MCF 10A (cell line): ENCODE measurements around the gene SREBF2. TPM values are rescaled to one million over a fixed set of nuclear protein-coding genes. Genes with fewer than 3 reads are reported as not detected.

ENCODE experiments used
- BruUV-seq: library from RNA; stranded (reverse); fragments of 400-500 nt; replicated peaks from 2 replicates; lab custom pipeline; 2021; lab: Mats Ljungman, UMichigan
- CTCF ChIA-PET: fragments of 300-600 bp; sonication (Branson Sonifier 250); formaldehyde crosslinking; extraction: SDS; loops from one replicate; lab custom pipeline; 2021; ENCODE audit warnings: antibody characterized with exemption, inconsistent platforms; lab: Yijun Ruan, JAX
- POLR2A ChIA-PET: fragments of 300-600, 350-650 bp; sonication (Branson Sonifier 250); formaldehyde crosslinking; extraction: SDS; loops from one replicate; lab custom pipeline; 2020; ENCODE audit warnings: antibody characterized with exemption, inconsistent platforms; lab: Yijun Ruan, JAX
- DNase-seq: peaks from one replicate; pipeline ENCODE4 v3.0.0-alpha.2; 2018; ENCODE audit not compliant: unreplicated experiment
- H3K27ac Mint-ChIP-seq: one replicate; pipeline ENCODE4 v1.8.0; 2022; ENCODE audit warnings: mild to moderate bottlenecking, low read depth, mixed read lengths; ENCODE audit not compliant: unreplicated experiment
- H3K27me3 Mint-ChIP-seq: one replicate; pipeline ENCODE4 v1.8.0; 2022; ENCODE audit warnings: mixed read lengths; ENCODE audit not compliant: insufficient read depth, unreplicated experiment
- H3K36me3 Mint-ChIP-seq: one replicate; pipeline ENCODE4 v1.8.0; 2022; ENCODE audit warnings: mild to moderate bottlenecking, moderate library complexity, mixed read lengths; ENCODE audit not compliant: insufficient read depth, unreplicated experiment
- H3K4me1 Mint-ChIP-seq: one replicate; pipeline ENCODE4 v1.8.0; 2022; ENCODE audit warnings: mixed read lengths; ENCODE audit not compliant: insufficient read depth, unreplicated experiment
- H3K4me3 Mint-ChIP-seq: one replicate; pipeline ENCODE4 v1.8.0; 2022; ENCODE audit warnings: mild to moderate bottlenecking, moderate library complexity, mixed read lengths; ENCODE audit not compliant: unreplicated experiment
- H3K9me3 Mint-ChIP-seq: one replicate; pipeline ENCODE4 v1.8.0; 2022; ENCODE audit warnings: mixed read lengths; ENCODE audit not compliant: unreplicated experiment
- CTCF ChIP-seq: fragments of 200-600 bp; IDR thresholded peaks from one replicate; pipeline ENCODE4 v1.8.0; 2022; ENCODE audit warnings: antibody characterized with exemption, mild to moderate bottlenecking; ENCODE audit not compliant: unreplicated experiment
- intact Hi-C: fragments of 100-400 bp; cut with micrococcal nuclease; formaldehyde crosslinking; loops from 2 replicates; pipeline ENCODE4 v1.14.1; 2022
- total RNA-seq: library from RNA; stranded (reverse); gene quantifications from 2 replicates; pipeline ENCODE4 v1.2.3, GENCODE V29; 2022

Gene SREBF2
- total RNA-seq, 1 experiment from 2014 or later = 104 TPM

- TF ChIP-seq CTCF = no peak
- no peaks in the 10 kb centered on the region for H3K9me3 Mint-ChIP-seq
- no peaks in the 10 kb centered on the region for H3K36me3 Mint-ChIP-seq
- intact Hi-C loops = no loop called here
- H3K27ac Mint-ChIP-seq = no peak overlapping the region
- DNase-seq = no peak
- ChIA-PET POLR2A (interaction anchor here (0.6 to 1.2 kb wide), 5 partner anchors 8 to 138 kb away, joined by 3 to 5 read pairs (median 3); partner anchors contain the start of genes CENPM and SNU13), CTCF (interaction anchor here (0.5 to 1.4 kb wide), 6 partner anchors 30 to 130 kb away, joined by 3 to 5 read pairs (median 4); no protein-coding TSS in a partner anchor)
- no TSS peak for BruUV-seq
- H3K4me1 Mint-ChIP-seq = no peaks in the 10 kb centered on the region
- H3K4me3 Mint-ChIP-seq = no peak overlapping the region
- H3K27me3 Mint-ChIP-seq = no peaks in the 10 kb centered on the region
Measured at GRCh38 chr22:41826430-41827383, 6.2 kb upstream of the SREBF2 start.

GRCh38 chr22:41827671-41828070, 5.2 kb upstream of the SREBF2 start:
- no peak for TF ChIP-seq CTCF
- Mint-ChIP-seq H3K4me1 (no peaks in the 10 kb centered on the region), H3K27ac (no peak overlapping the region), H3K4me3 (no peak overlapping the region), H3K36me3 (no peaks in the 10 kb centered on the region), H3K9me3 (no peaks in the 10 kb centered on the region), H3K27me3 (no peaks in the 10 kb centered on the region)
- intact Hi-C loops = no loop called here
- POLR2A ChIA-PET = interaction anchor here (0.8 kb wide), 1 partner anchor 28 kb away, joined by 5 read pairs; the partner anchor contains the start of gene CCDC134
- BruUV-seq = no TSS peak
- CTCF ChIA-PET = interaction anchor here (0.6 to 1.4 kb wide), 4 partner anchors 30 to 113 kb away, joined by 3 to 5 read pairs (median 4); no protein-coding TSS in a partner anchor
- DNase-seq = no peak

GRCh38 chr22:41828516-41828915, 4.4 kb upstream of the SREBF2 start:
- ChIA-PET CTCF (interaction anchor here (0.5 kb wide), 1 partner anchor 17 kb away, joined by 4 read pairs; no protein-coding TSS in a partner anchor), POLR2A (interaction anchor here (0.7 kb wide), 1 partner anchor 649 kb away, joined by 3 read pairs; no protein-coding TSS in a partner anchor)
- Mint-ChIP-seq H3K36me3 (no peaks in the 10 kb centered on the region), H3K9me3 (no peaks in the 10 kb centered on the region), H3K27ac (no peak overlapping the region), H3K4me3 (no peak overlapping the region), H3K4me1 (no peaks in the 10 kb centered on the region), H3K27me3 (no peaks in the 10 kb centered on the region)
- TF ChIP-seq CTCF = no peak
- no TSS peak for BruUV-seq
- intact Hi-C loops = no loop called here
- DNase-seq = no peak

GRCh38 chr22:41830174-41830573, 2.7 kb upstream of the SREBF2 start:
- Mint-ChIP-seq H3K9me3 (no peaks in the 10 kb centered on the region), H3K27me3 (no peaks in the 10 kb centered on the region), H3K36me3 (peaks cover 5% of the 10 kb centered on the region), H3K4me3 (no peak overlapping the region), H3K27ac (no peak overlapping the region), H3K4me1 (peaks cover 6% of the 10 kb centered on the region)
- intact Hi-C loops = no loop called here
- ChIA-PET CTCF (interaction anchor here (0.7 to 3.8 kb wide), 2 partner anchors 83 to 110 kb away, joined by 3 to 18 read pairs; no protein-coding TSS in a partner anchor), POLR2A (interaction anchor here (7.0 kb wide), 1 partner anchor 14 kb away, joined by 98 read pairs; no protein-coding TSS in a partner anchor)
- TF ChIP-seq CTCF = no peak
- no TSS peak for BruUV-seq
- no peak for DNase-seq
